HG02852 (cell line): ENCODE results near the gene GALE.
"Not testable (repeated sequence)": the region's sequence is repeated elsewhere in the genome, so short reads cannot be mapped to it uniquely, and the experiment has no call there.

Experiments used
- ATAC-seq: cut with Tn5 transposase; IDR thresholded peaks from one replicate; pipeline ENCODE4 v1.9.1; 2021; ENCODE audit warnings: mild to moderate bottlenecking, moderate library complexity; ENCODE audit not compliant: unreplicated experiment

Gene GALE

GRCh38 chr1:23800400-23801337, at the start of gene GALE:
Gene GALE (minus strand): TSS chr1:23800754. CDS start chr1:23799007, 1,747 bp downstream.
- peak; percentile 86 for ATAC-seq

GRCh38 chr1:23848673-23849616, 48.4 kb upstream of the GALE start:
- ATAC-seq, result no peak

- not testable (repeated sequence) for ATAC-seq
Observed at GRCh38 chr1:23847482-23848095, 47.0 kb upstream of the GALE start.

- no peak for ATAC-seq
Observed at GRCh38 chr1:23845163-23845562, 44.6 kb upstream of the GALE start.

GRCh38 chr1:23843644-23844043, 43.1 kb upstream of the GALE start:
- no peak for ATAC-seq

- no peak for ATAC-seq
Observed at GRCh38 chr1:23838401-23838866, 37.9 kb upstream of the GALE start.

- ATAC-seq, result no peak
Observed at GRCh38 chr1:23837908-23838307, 37.4 kb upstream of the GALE start.

- no peak for ATAC-seq
Observed at GRCh38 chr1:23836037-23836436, 35.5 kb upstream of the GALE start.

- not testable (repeated sequence) for ATAC-seq
Observed at GRCh38 chr1:23834156-23834555, 33.6 kb upstream of the GALE start.

- no peak for ATAC-seq
Observed at GRCh38 chr1:23827717-23828116, 27.2 kb upstream of the GALE start.

GRCh38 chr1:23826590-23826989, 26.0 kb upstream of the GALE start:
- not testable (repeated sequence) for ATAC-seq

- no peak for ATAC-seq
Observed at GRCh38 chr1:23825762-23826522, 25.4 kb upstream of the GALE start.

- peak; percentile 86 for ATAC-seq
Observed at GRCh38 chr1:23825076-23825761, 24.7 kb upstream of the GALE start, which contains the start of gene HMGCL. Gene HMGCL (minus strand): TSS chr1:23825429. CDS start chr1:23825415, 14 bp downstream.

GRCh38 chr1:23824711-23825075, 24.1 kb upstream of the GALE start:
- ATAC-seq, result no peak

GRCh38 chr1:23823767-23824166, 23.2 kb upstream of the GALE start:
- no peak for ATAC-seq

GRCh38 chr1:23817633-23818032, 17.1 kb upstream of the GALE start:
- ATAC-seq, result no peak

- ATAC-seq, result no peak
Observed at GRCh38 chr1:23816906-23817305, 16.4 kb upstream of the GALE start.

- no peak for ATAC-seq
Observed at GRCh38 chr1:23816361-23816760, 15.8 kb upstream of the GALE start.

GRCh38 chr1:23814016-23814415, 13.5 kb upstream of the GALE start:
- ATAC-seq, result no peak
